Measurements from ENCODE around the gene ACADL.
A peak's percentile ranks its signal among the peaks of the same experiment; 100 is the strongest.

Gene ACADL

GRCh38 chr2:210170196-210170445 lies 55.1 kb downstream of the ACADL start:
- H3K4me1 ChIP-seq (ENCODE audit: control insufficient read depth, insufficient read depth, low read length): peaks cover 23% of the 10 kb centered on the region; the same call in 1 of the 2 replicates
- no peaks in the 10 kb centered on the region for H3K36me3 ChIP-seq (ENCODE audit: control insufficient read depth, insufficient read depth, low read length)
- peak overlapping the region; percentile 92 for H3K4me3 ChIP-seq (ENCODE audit: low read depth, low read length)
- H3K9me3 ChIP-seq (ENCODE audit: control insufficient read depth, insufficient read depth, low read length): no peaks in the 10 kb centered on the region
- H3K27ac ChIP-seq (ENCODE audit: low read depth, low read length): peak overlapping the region; percentile 98
- peak overlapping the region; percentile 87 for H3K9ac ChIP-seq (ENCODE audit: low read depth, low read length)
- no peaks in the 10 kb centered on the region for H3K27me3 ChIP-seq (ENCODE audit: control insufficient read depth, insufficient read depth, low read length)

- Histone ChIP-seq H3K4me3 (ENCODE audit: low read depth, low read length) (peak overlapping the region; percentile 92), H3K4me1 (ENCODE audit: control insufficient read depth, insufficient read depth, low read length) (peaks cover 23% of the 10 kb centered on the region; the same call in 1 of the 2 replicates), H3K9me3 (ENCODE audit: control insufficient read depth, insufficient read depth, low read length) (no peaks in the 10 kb centered on the region), H3K27me3 (ENCODE audit: control insufficient read depth, insufficient read depth, low read length) (no peaks in the 10 kb centered on the region), H3K27ac (ENCODE audit: low read depth, low read length) (peak overlapping the region; percentile 98), H3K36me3 (ENCODE audit: control insufficient read depth, insufficient read depth, low read length) (no peaks in the 10 kb centered on the region), H3K9ac (ENCODE audit: low read depth, low read length) (peak overlapping the region; percentile 87)
Observed at GRCh38 chr2:210169516-210170195, 55.6 kb downstream of the ACADL start.

GRCh38 chr2:210167227-210167626 lies 58.0 kb downstream of the ACADL start:
- H3K4me1 ChIP-seq (ENCODE audit: control insufficient read depth, insufficient read depth, low read length): peaks cover 20% of the 10 kb centered on the region
- H3K9ac ChIP-seq (ENCODE audit: low read depth, low read length): no peak overlapping the region
- no peak overlapping the region for H3K27ac ChIP-seq (ENCODE audit: low read depth, low read length)
- no peak overlapping the region for H3K4me3 ChIP-seq (ENCODE audit: low read depth, low read length)
- no peaks in the 10 kb centered on the region for H3K27me3 ChIP-seq (ENCODE audit: control insufficient read depth, insufficient read depth, low read length)
- no peaks in the 10 kb centered on the region for H3K36me3 ChIP-seq (ENCODE audit: control insufficient read depth, insufficient read depth, low read length)
- no peaks in the 10 kb centered on the region for H3K9me3 ChIP-seq (ENCODE audit: control insufficient read depth, insufficient read depth, low read length)

GRCh38 chr2:210162466-210163124 lies 62.7 kb downstream of the ACADL start:
- H3K36me3 ChIP-seq (ENCODE audit: control insufficient read depth, insufficient read depth, low read length): no peaks in the 10 kb centered on the region
- no peaks in the 10 kb centered on the region for H3K27me3 ChIP-seq (ENCODE audit: control insufficient read depth, insufficient read depth, low read length)
- H3K9me3 ChIP-seq (ENCODE audit: control insufficient read depth, insufficient read depth, low read length): no peaks in the 10 kb centered on the region
- H3K4me1 ChIP-seq (ENCODE audit: control insufficient read depth, insufficient read depth, low read length): peaks cover 4% of the 10 kb centered on the region
- H3K27ac ChIP-seq (ENCODE audit: low read depth, low read length): no peak overlapping the region
- H3K4me3 ChIP-seq (ENCODE audit: low read depth, low read length): no peak overlapping the region
- no peak overlapping the region for H3K9ac ChIP-seq (ENCODE audit: low read depth, low read length)

GRCh38 chr2:210159059-210159458 lies 66.2 kb downstream of the ACADL start:
- Histone ChIP-seq H3K9ac (ENCODE audit: low read depth, low read length) (no peak overlapping the region), H3K36me3 (ENCODE audit: control insufficient read depth, insufficient read depth, low read length) (peaks cover 5% of the 10 kb centered on the region; the same call in 1 of the 2 replicates), H3K4me3 (ENCODE audit: low read depth, low read length) (no peak overlapping the region), H3K27ac (ENCODE audit: low read depth, low read length) (no peak overlapping the region), H3K27me3 (ENCODE audit: control insufficient read depth, insufficient read depth, low read length) (no peaks in the 10 kb centered on the region), H3K9me3 (ENCODE audit: control insufficient read depth, insufficient read depth, low read length) (no peaks in the 10 kb centered on the region), H3K4me1 (ENCODE audit: control insufficient read depth, insufficient read depth, low read length) (peaks cover 4% of the 10 kb centered on the region)

GRCh38 chr2:210158236-210158635 lies 67.0 kb downstream of the ACADL start:
- Histone ChIP-seq H3K4me1 (ENCODE audit: control insufficient read depth, insufficient read depth, low read length) (peaks cover 4% of the 10 kb centered on the region), H3K27me3 (ENCODE audit: control insufficient read depth, insufficient read depth, low read length) (no peaks in the 10 kb centered on the region), H3K9ac (ENCODE audit: low read depth, low read length) (no peak overlapping the region), H3K4me3 (ENCODE audit: low read depth, low read length) (no peak overlapping the region), H3K27ac (ENCODE audit: low read depth, low read length) (no peak overlapping the region), H3K9me3 (ENCODE audit: control insufficient read depth, insufficient read depth, low read length) (no peaks in the 10 kb centered on the region), H3K36me3 (ENCODE audit: control insufficient read depth, insufficient read depth, low read length) (peaks cover 14% of the 10 kb centered on the region)

GRCh38 chr2:210157526-210157925 lies 67.7 kb downstream of the ACADL start:
- no peak overlapping the region for H3K27ac ChIP-seq (ENCODE audit: low read depth, low read length)
- H3K27me3 ChIP-seq (ENCODE audit: control insufficient read depth, insufficient read depth, low read length): no peaks in the 10 kb centered on the region

GRCh38 chr2:210147614-210148013 lies 77.6 kb downstream of the ACADL start:
- Histone ChIP-seq H3K9me3 (ENCODE audit: control insufficient read depth, insufficient read depth, low read length) (peaks cover 4% of the 10 kb centered on the region), H3K27ac (ENCODE audit: low read depth, low read length) (no peak overlapping the region), H3K4me1 (ENCODE audit: control insufficient read depth, insufficient read depth, low read length) (0 out of 2 replicates have a peak, but pooled peaks cover 9% of the 10 kb centered on the region), H3K4me3 (ENCODE audit: low read depth, low read length) (no peak overlapping the region), H3K27me3 (ENCODE audit: control insufficient read depth, insufficient read depth, low read length) (no peaks in the 10 kb centered on the region), H3K9ac (ENCODE audit: low read depth, low read length) (no peak overlapping the region), H3K36me3 (ENCODE audit: control insufficient read depth, insufficient read depth, low read length) (peaks cover 25% of the 10 kb centered on the region)

More at GRCh38 chr2:210157526-210157925, 67.7 kb downstream of the ACADL start:
- Histone ChIP-seq H3K9me3 (ENCODE audit: control insufficient read depth, insufficient read depth, low read length) (no peaks in the 10 kb centered on the region), H3K9ac (ENCODE audit: low read depth, low read length) (no peak overlapping the region), H3K4me1 (ENCODE audit: control insufficient read depth, insufficient read depth, low read length) (peaks cover 1% of the 10 kb centered on the region; the same call in 1 of the 2 replicates), H3K4me3 (ENCODE audit: low read depth, low read length) (no peak overlapping the region), H3K36me3 (ENCODE audit: control insufficient read depth, insufficient read depth, low read length) (peaks cover 17% of the 10 kb centered on the region)
